ENCODE measurements around the gene ILK.

- TF ChIP-seq CTCF (IDR thresholded peaks at IDR 0.05), result no peak
- TF ChIP-seq EZH2 (IDR thresholded peaks at IDR 0.05), result no peak
- TF ChIP-seq EZH2phosphoT487 (IDR thresholded peaks at IDR 0.05), result no peak
These were observed 20.1 kb downstream of the ILK start for GRCh38 chr11:6623391-6624363.
